K562 (cell line): ENCODE measurements around the gene RAI14. TPM values are rescaled to one million over a fixed set of nuclear protein-coding genes. Genes with fewer than 3 reads are reported as not detected.
A peak's percentile ranks its signal among the peaks of the same experiment; 100 is the strongest.

Experiments
- CREB3L1 ChIP-seq: fragments of 450-650 bp; IDR thresholded peaks from 2 replicates; pipeline ENCODE4 v1.6.1; 2014; ENCODE audit warnings: low read depth, mild to moderate bottlenecking, moderate library complexity, borderline replicate concordance
- CREM ChIP-seq: IDR thresholded peaks from 2 replicates; pipeline ENCODE4 v1.6.1; 2014; ENCODE audit warnings: antibody characterized with exemption, low read depth
- CSDE1 ChIP-seq, 2 experiments: fragments of 450-650 bp; IDR thresholded peaks; 2 replicates each; pipeline ENCODE4 v1.6.1; 2016; ENCODE audit warnings: mild to moderate bottlenecking in 1 of 2
- MAFK ChIP-seq: IDR thresholded peaks from 2 replicates; pipeline ENCODE4 v1.6.1; 2011; ENCODE audit warnings: low read length, improper control_type of control experiment
- RBBP5 ChIP-seq: fragments of 200-600 bp; sonication (generic); IDR thresholded peaks from 2 replicates; pipeline ENCODE4 v1.6.1; 2012; ENCODE audit warnings: borderline replicate concordance, mild to moderate bottlenecking, low read length, control low read depth, inconsistent platforms; ENCODE audit not compliant: insufficient read depth, poor library complexity, severe bottlenecking
- TEAD1 ChIP-seq, 2 experiments: fragments of 450-650 bp in 1 of 2; sonication (generic) in 1 of 2; formaldehyde crosslinking; IDR thresholded peaks; 2 replicates each; pipeline versions ENCODE4 v1.4.0 to v1.8.0; 2020 to 2022; ENCODE audit warnings: mild to moderate bottlenecking in 2 of 2, missing genetic modification reagents in 1 of 2
- ZNF316 ChIP-seq: fragments of 450-650 bp; IDR thresholded peaks from 2 replicates; pipeline ENCODE4 v1.6.1; 2016
- polyA plus RNA-seq, 8 experiments: library from polyadenylated mRNA; depleted of rRNA in 4 of 8; stranded (reverse) in 5 of 8; unstranded in 3 of 8; fragments of >200 nt; fragmentation: Nextera tagmentation in 2 of 8; fragmentation: Illumina TruSeq in 1 of 8; extraction: Ambion mirVana in 2 of 8; extraction: Trizol in 1 of 8; gene quantifications; 2 replicates each; pipeline versions ENCODE4 v1.2.1 to v1.2.3, GENCODE V29; 2011 to 2014; ENCODE audit warnings: inconsistent platforms in 1 of 8, missing spikeins in 1 of 8
- total RNA-seq, 7 experiments: library from RNA; depleted of rRNA in 6 of 7; stranded (reverse); fragments of >200 nt in 6 of 7; fragmentation: Illumina TruSeq in 2 of 7; extraction: Trizol in 2 of 7; gene quantifications; 2 replicates each; pipeline versions ENCODE4 v1.2.1 to v1.2.3, GENCODE V29; 2011 to 2021; ENCODE audit warnings: low replicate concordance in 1 of 7
- TF ChIP-seq, protein P1 (sequence below): fragments of 250-450 bp; sonication (Bioruptor Pico); IDR thresholded peaks from 2 replicates; pipeline ENCODE4 v1.5.0; 2021; ENCODE audit warnings: mild to moderate bottlenecking, moderate library complexity

Gene RAI14
- total and polyA plus RNA-seq, 9 of the 15 experiments (the other 6 are each of a cell fraction or from before 2014, with no cell fraction given): 11.3 to 82.5 (median 34.8) TPM

DNA sequence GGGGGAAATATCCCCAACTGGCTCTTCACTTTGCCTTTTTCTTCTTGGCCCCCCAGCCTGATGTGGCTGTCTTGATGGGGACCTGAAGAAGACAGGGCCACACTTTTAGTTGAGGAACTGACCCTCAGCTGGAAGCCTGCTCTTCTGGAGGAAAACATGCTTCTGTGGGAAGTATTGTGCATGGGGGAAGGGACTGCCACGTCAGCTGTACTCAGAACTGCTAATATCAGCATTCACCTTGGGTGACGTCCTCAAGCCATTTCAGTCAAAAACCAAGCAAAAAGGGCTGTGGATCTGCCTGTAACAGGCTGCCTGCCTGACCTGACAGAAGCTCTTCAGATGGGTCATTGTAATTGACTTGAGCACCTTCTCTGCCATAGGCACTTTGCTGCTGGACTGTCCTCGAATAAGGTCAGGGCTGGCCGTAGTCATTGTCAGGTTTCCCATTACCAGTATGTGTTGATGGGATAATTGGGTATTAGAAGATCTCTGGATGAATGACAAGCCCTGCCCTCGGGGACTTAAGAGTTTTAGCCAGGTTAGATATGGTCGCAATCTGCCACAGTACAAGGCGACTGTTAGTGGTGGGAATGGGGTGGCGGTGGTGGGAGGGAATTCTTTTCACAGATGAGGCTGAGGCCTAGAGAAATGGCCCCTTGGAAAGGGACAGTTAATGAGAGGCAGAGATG is 10.4 kb downstream of the RAI14 start (continued):
- TF ChIP-seq MAFK: peak; percentile 28; the same call in 1 of the 2 replicates
- TF ChIP-seq CREM: 0 out of 2 replicates have a peak, but pooled peaks have one; percentile 35
- TF ChIP-seq CSDE1 (IDR thresholded peaks at IDR 0.05): no peak
- TF ChIP-seq, protein P1, sequence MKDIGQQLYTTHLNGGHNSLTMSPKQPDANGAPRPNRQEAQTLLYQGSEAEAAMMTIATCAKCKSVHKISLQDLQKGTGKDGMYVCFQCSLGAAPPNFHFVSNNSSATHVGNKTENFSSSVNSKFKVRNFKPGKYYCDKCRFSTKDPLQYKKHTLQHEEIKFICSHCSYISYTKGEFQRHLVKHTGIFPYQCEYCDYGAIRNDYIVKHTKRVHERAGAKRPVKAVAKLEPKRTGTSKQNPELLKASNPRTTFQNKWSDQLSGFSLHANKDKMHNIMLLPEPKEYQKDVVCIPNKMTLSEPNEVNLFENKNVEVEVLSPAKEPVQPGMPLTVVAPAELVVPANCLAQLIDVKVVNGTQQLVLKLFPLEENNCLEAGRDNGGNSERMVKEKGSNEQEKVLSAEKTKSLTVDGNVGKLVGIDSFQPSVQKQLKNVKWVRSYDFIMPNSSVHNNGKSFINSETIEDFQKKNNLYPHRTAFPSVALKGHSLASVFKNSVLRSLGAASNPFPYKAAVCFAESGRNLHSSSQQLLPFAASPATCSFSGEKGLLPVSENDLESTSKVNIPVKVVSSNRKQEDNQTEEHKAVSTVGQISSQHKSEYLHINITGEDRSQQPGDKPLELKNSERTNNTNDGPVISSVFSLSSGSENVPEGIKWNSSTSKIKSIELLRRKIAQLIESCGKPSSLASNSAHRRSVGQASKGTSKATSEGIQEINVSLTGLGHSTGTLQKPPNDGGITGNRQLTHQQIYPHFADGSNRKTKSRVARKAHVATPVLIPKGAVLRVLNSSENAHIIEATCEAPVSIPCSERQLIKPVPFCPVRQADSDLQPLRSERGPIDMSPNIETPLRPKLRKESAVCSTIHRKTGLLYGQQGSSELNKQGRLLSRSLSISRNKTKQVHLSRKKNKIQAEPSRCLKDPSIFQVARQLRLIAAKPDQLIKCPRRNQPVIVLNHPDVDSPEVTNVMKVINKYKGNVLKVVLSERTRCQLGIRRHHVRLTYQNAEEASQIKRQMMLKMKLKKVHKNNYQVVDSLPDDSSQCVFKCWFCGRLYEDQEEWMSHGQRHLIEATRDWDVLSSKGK (CRISPR knock-in tag): no peak
- TF ChIP-seq TEAD1 (CRISPR knock-in tag; IDR thresholded peaks at IDR 0.05): no peak
- peak; percentile 60 for TF ChIP-seq ZNF316
- peak; percentile 86; the same call in 1 of the 2 replicates for TF ChIP-seq CREB3L1
- peak; percentile 17 for TF ChIP-seq RBBP5
